Measurements from ENCODE around the gene PPP1CB. TPM values are rescaled to one million over a fixed set of nuclear protein-coding genes. Genes with fewer than 3 reads are reported as not detected.

The PPP1CB gene
- total and polyA plus RNA-seq, 10 of the 15 experiments (the other 5 are each of a cell fraction or from before 2014, with no cell fraction given) = 37.5 to 176 (median 84.9) TPM

- DNase-seq (ENCODE audit: low read depth, low spot score) (no peak), ATAC-seq (no peak), FAIRE-seq (no peak)
- peaks cover 1% of the 10 kb centered on the region; the same call in 2 of the 3 replicates for H3K9me3 ChIP-seq (replicated peaks; ENCODE audit: control insufficient read depth, insufficient read depth, low read length)
- in situ Hi-C loops (cut with MboI) (no loop called here), intact Hi-C loops (cut with micrococcal nuclease; ENCODE audit: unreplicated experiment) (no loop called here)
- no peaks in the 10 kb centered on the region; the same call in 1 of the 2 replicates for H4K20me1 ChIP-seq (ENCODE audit: control insufficient read depth, insufficient read depth)
- no peak overlapping the region for H3K9ac ChIP-seq (ENCODE audit: control insufficient read depth, insufficient read depth, low read length)
- no peak overlapping the region for H3K4me2 ChIP-seq (ENCODE audit: control insufficient read depth, insufficient read depth)
- H3K36me3 ChIP-seq (ENCODE audit: control insufficient read depth in 2 of 2, insufficient read depth in 2 of 2, low read length in 1 of 2) = peaks cover 0 to 9% of the 10 kb centered on the region in 2 experiments; a peak in 2 of 4 replicates
- no peak overlapping the region for H2AFZ ChIP-seq (ENCODE audit: control insufficient read depth, low read depth, low read length)
- no TSS peak for BruUV-seq (replicated peaks)
- no peaks in the 10 kb centered on the region for H3K4me1 ChIP-seq (ENCODE audit: control insufficient read depth, insufficient read depth, low read length)
- SMC1A ChIA-PET (ENCODE audit: uncharacterized antibody, unreplicated experiment) = interaction anchor here (1.7 kb wide), 1 partner anchor 171 kb away, joined by 6 read pairs; no protein-coding TSS in a partner anchor
- RAD21 ChIA-PET (ENCODE audit: unreplicated experiment) = no interaction called here
- H3K4me3 ChIP-seq = no peak overlapping the region
- CTCF ChIA-PET = interaction anchor here (1.7 kb wide), 1 partner anchor 171 kb away, joined by 5 read pairs; no protein-coding TSS in a partner anchor
- peaks cover 91% of the 10 kb centered on the region for H3K79me2 ChIP-seq (ENCODE audit: control insufficient read depth, insufficient read depth, low read length)
- no peak overlapping the region for H3K27ac ChIP-seq (ENCODE audit: control insufficient read depth, insufficient read depth)
- POLR2A ChIA-PET = interaction anchor here (1.0 kb wide), 1 partner anchor 19 kb away, joined by 5 read pairs; no protein-coding TSS in a partner anchor
- no peak for TF ChIP-seq SREBF1 (IDR thresholded peaks at IDR 0.05; ENCODE audit: low read length)
- no peak for TF ChIP-seq MEF2A (IDR thresholded peaks at IDR 0.05; ENCODE audit: insufficient read depth, low read depth, low read length)
- TF ChIP-seq ZBED1 (IDR thresholded peaks at IDR 0.05; ENCODE audit: borderline replicate concordance) = no peak
- TF ChIP-seq NFXL1 (IDR thresholded peaks at IDR 0.05; ENCODE audit: borderline replicate concordance) = no peak
- no peak for TF ChIP-seq RAD21 (IDR thresholded peaks at IDR 0.05; ENCODE audit: insufficient read depth, low read depth, low read length)
- no peak for TF ChIP-seq IRF4 (IDR thresholded peaks at IDR 0.05; ENCODE audit: low read depth, low read length)
- TF ChIP-seq SMC3 (IDR thresholded peaks at IDR 0.05; ENCODE audit: borderline replicate concordance, low read length) = no peak
- TF ChIP-seq CREB1 (IDR thresholded peaks at IDR 0.05; ENCODE audit: low read depth) = no peak
- no peak for TF ChIP-seq E2F8 (IDR thresholded peaks at IDR 0.05; ENCODE audit: low read depth, partially characterized antibody)
- no peak for TF ChIP-seq SMAD1 (IDR thresholded peaks at IDR 0.05; ENCODE audit: low read depth, partially characterized antibody)
- no peak for TF ChIP-seq ZNF622 (IDR thresholded peaks at IDR 0.05)
- TF ChIP-seq TCF3 (IDR thresholded peaks at IDR 0.05; ENCODE audit: borderline replicate concordance, insufficient read depth, low read depth, low read length) = no peak
- TF ChIP-seq RELA (IDR thresholded peaks at IDR 0.05; ENCODE audit: borderline replicate concordance, partially characterized antibody) = no peak
- no peaks in the 10 kb centered on the region for H3K27me3 ChIP-seq (replicated peaks in 1 of 2; ENCODE audit: control insufficient read depth in 2 of 2, insufficient read depth in 2 of 2, low read length in 1 of 2)
- 97% methylated on average over 8 of the region's 8 CpGs for WGBS (ENCODE audit: insufficient coverage, insufficient replicate concordance, low lambda C conversion rate, missing lambda C conversion rate)
Observed at GRCh38 chr2:28764909-28765711, 13.5 kb downstream of the PPP1CB start.

Measured in GM12878 (cell line).